ENCODE measurements around the gene GTPBP8. TPM values are rescaled to one million over a fixed set of nuclear protein-coding genes. Genes with fewer than 3 reads are reported as not detected.

GTPBP8 gene
- total and polyA plus RNA-seq, 2 experiments from 2014 or later, result 20.3 to 34.3 TPM

GRCh38 chr3:112972158-112972557, 18.6 kb upstream of the GTPBP8 start:
- no peak for TF ChIP-seq EZH2 (IDR thresholded peaks at IDR 0.05; ENCODE audit: insufficient read depth, poor library complexity, severe bottlenecking)
- no peak for TF ChIP-seq EZH2phosphoT487 (IDR thresholded peaks at IDR 0.05; ENCODE audit: insufficient read depth, low read depth)
- H3K27me3 ChIP-seq (replicated peaks; ENCODE audit: insufficient read depth), result no peaks in the 10 kb centered on the region
- H3K9ac ChIP-seq, result no peak overlapping the region
- no peak overlapping the region for H3K4me3 ChIP-seq
- DNase-seq, result no peak
- no peak overlapping the region for H3K4me2 ChIP-seq (ENCODE audit: unreplicated experiment)
- H3F3A ChIP-seq (ENCODE audit: insufficient read depth), result no peaks in the 10 kb centered on the region
- H3K9me3 ChIP-seq (ENCODE audit: low read depth), result no peaks in the 10 kb centered on the region
- in situ Hi-C loops (cut with MboI), result loop anchor here (10.0 kb wide), 1 partner anchor 237 kb away; no protein-coding TSS in a partner anchor
- no peak overlapping the region for H3K27ac ChIP-seq
- H4K20me1 ChIP-seq (ENCODE audit: insufficient read depth), result no peaks in the 10 kb centered on the region
- H3K9me2 ChIP-seq (ENCODE audit: insufficient read depth), result no peaks in the 10 kb centered on the region
- H3K36me3 ChIP-seq (ENCODE audit: low read depth), result no peaks in the 10 kb centered on the region
- no peaks in the 10 kb centered on the region for H3K4me1 ChIP-seq (ENCODE audit: insufficient read depth)
- H2AFZ ChIP-seq, result no peak overlapping the region
- no peaks in the 10 kb centered on the region for H3K79me2 ChIP-seq (ENCODE audit: insufficient read depth)

- in situ Hi-C loops (cut with MboI), result loop anchor here (10.0 kb wide), 1 partner anchor 239 kb away; no protein-coding TSS in a partner anchor
- 69 to 70% methylated on average over 5 of the region's 5 CpGs for WGBS, 2 experiments (ENCODE audit: low coverage in 1 of 2, low lambda C conversion rate in 2 of 2, missing lambda C conversion rate in 2 of 2)
Measured at GRCh38 chr3:112973325-112974177, 17.2 kb upstream of the GTPBP8 start.

GRCh38 chr3:112974178-112974517, 16.6 kb upstream of the GTPBP8 start:
- H3K27ac ChIP-seq, result no peak overlapping the region
- H3K4me1 ChIP-seq (ENCODE audit: insufficient read depth), result no peaks in the 10 kb centered on the region
- no peaks in the 10 kb centered on the region for H3K9me2 ChIP-seq (ENCODE audit: insufficient read depth)
- no peaks in the 10 kb centered on the region for H3F3A ChIP-seq (ENCODE audit: insufficient read depth)
- no peak overlapping the region for H3K4me3 ChIP-seq
- no peak for DNase-seq
- WGBS, 2 experiments (ENCODE audit: low coverage in 1 of 2, low lambda C conversion rate in 2 of 2, missing lambda C conversion rate in 2 of 2), result 75 to 76% methylated on average over 2 of the region's 2 CpGs
- no peaks in the 10 kb centered on the region for H3K79me2 ChIP-seq (ENCODE audit: insufficient read depth)
- no peaks in the 10 kb centered on the region for H3K27me3 ChIP-seq (replicated peaks; ENCODE audit: insufficient read depth)
- in situ Hi-C loops (cut with MboI), result loop anchor here (10.0 kb wide), 1 partner anchor 239 kb away; no protein-coding TSS in a partner anchor
- H3K9me3 ChIP-seq (ENCODE audit: low read depth), result no peaks in the 10 kb centered on the region
- no peaks in the 10 kb centered on the region for H3K36me3 ChIP-seq (ENCODE audit: low read depth)
- no peak overlapping the region for H2AFZ ChIP-seq
- H4K20me1 ChIP-seq (ENCODE audit: insufficient read depth), result no peaks in the 10 kb centered on the region
- H3K9ac ChIP-seq, result no peak overlapping the region
- H3K4me2 ChIP-seq (ENCODE audit: unreplicated experiment), result no peak overlapping the region
- TF ChIP-seq EZH2 (IDR thresholded peaks at IDR 0.05; ENCODE audit: insufficient read depth, poor library complexity, severe bottlenecking), result no peak
- TF ChIP-seq EZH2phosphoT487 (IDR thresholded peaks at IDR 0.05; ENCODE audit: insufficient read depth, low read depth), result no peak

More at GRCh38 chr3:112973325-112974177, 17.2 kb upstream of the GTPBP8 start:
- H3K4me1 ChIP-seq (ENCODE audit: insufficient read depth), result no peaks in the 10 kb centered on the region
- no peaks in the 10 kb centered on the region for H3K79me2 ChIP-seq (ENCODE audit: insufficient read depth)
- H3K27me3 ChIP-seq (replicated peaks; ENCODE audit: insufficient read depth), result no peaks in the 10 kb centered on the region
- no peak overlapping the region for H2AFZ ChIP-seq
- H3K27ac ChIP-seq, result no peak overlapping the region
- no peaks in the 10 kb centered on the region for H3K36me3 ChIP-seq (ENCODE audit: low read depth)
- H3K4me3 ChIP-seq, result no peak overlapping the region
- H3K9ac ChIP-seq, result no peak overlapping the region
- H3K9me3 ChIP-seq (ENCODE audit: low read depth), result no peaks in the 10 kb centered on the region
- TF ChIP-seq EZH2phosphoT487 (IDR thresholded peaks at IDR 0.05; ENCODE audit: insufficient read depth, low read depth) (no peak), EZH2 (IDR thresholded peaks at IDR 0.05; ENCODE audit: insufficient read depth, poor library complexity, severe bottlenecking) (no peak)
- H3K9me2 ChIP-seq (ENCODE audit: insufficient read depth), result no peaks in the 10 kb centered on the region
- no peak for DNase-seq
- H3K4me2 ChIP-seq (ENCODE audit: unreplicated experiment), result no peak overlapping the region
- H4K20me1 ChIP-seq (ENCODE audit: insufficient read depth), result no peaks in the 10 kb centered on the region
- no peaks in the 10 kb centered on the region for H3F3A ChIP-seq (ENCODE audit: insufficient read depth)

- no peaks in the 10 kb centered on the region for H3K4me1 ChIP-seq (ENCODE audit: insufficient read depth)
- no peaks in the 10 kb centered on the region for H3K9me2 ChIP-seq (ENCODE audit: insufficient read depth)
- no peaks in the 10 kb centered on the region for H4K20me1 ChIP-seq (ENCODE audit: insufficient read depth)
- in situ Hi-C loops (cut with MboI), result loop anchor here (10.0 kb wide), 1 partner anchor 240 kb away; no protein-coding TSS in a partner anchor
- H3K27ac ChIP-seq, result no peak within 1 kb of the TSS
- no peak within 1 kb of the TSS for H3K4me3 ChIP-seq
- H3K27me3 ChIP-seq (replicated peaks; ENCODE audit: insufficient read depth), result no peaks in the 10 kb centered on the region
- no peak for DNase-seq
- no peaks in the 10 kb centered on the region for H3K79me2 ChIP-seq (ENCODE audit: insufficient read depth)
- no peak within 1 kb of the TSS for H3K9ac ChIP-seq
- no peaks in the 10 kb centered on the region for H3K9me3 ChIP-seq (ENCODE audit: low read depth)
- WGBS, 2 experiments (ENCODE audit: low coverage in 1 of 2, low lambda C conversion rate in 2 of 2, missing lambda C conversion rate in 2 of 2), result 53 to 58% methylated on average over 5 of the region's 5 CpGs
- no peaks in the 10 kb centered on the region for H3K36me3 ChIP-seq (ENCODE audit: low read depth)
- H2AFZ ChIP-seq, result no peak within 1 kb of the TSS
- H3F3A ChIP-seq (ENCODE audit: insufficient read depth), result no peaks in the 10 kb centered on the region
- no peak for TF ChIP-seq EZH2 (IDR thresholded peaks at IDR 0.05; ENCODE audit: insufficient read depth, poor library complexity, severe bottlenecking)
- TF ChIP-seq EZH2phosphoT487 (IDR thresholded peaks at IDR 0.05; ENCODE audit: insufficient read depth, low read depth), result no peak
- H3K4me2 ChIP-seq (ENCODE audit: unreplicated experiment), result no peak within 1 kb of the TSS
Measured at GRCh38 chr3:112974894-112975293, 15.9 kb upstream of the GTPBP8 start, which contains the start of gene CD200R1. Gene CD200R1 (minus strand): TSS chr3:112975103. CDS start chr3:112974857, 246 bp downstream.
